GM18907 (cell line): Measurements from ENCODE around the gene ZDHHC14.

Experiments used
- ATAC-seq: cut with Tn5 transposase; IDR thresholded peaks from one replicate; pipeline ENCODE4 v1.9.1; 2021; ENCODE audit warnings: mild to moderate bottlenecking, moderate library complexity; ENCODE audit not compliant: unreplicated experiment

ZDHHC14 gene

GRCh38 chr6:157513619-157514485, 132.9 kb downstream of the ZDHHC14 start:
- no peak for ATAC-seq

- no peak for ATAC-seq
Observed at GRCh38 chr6:157514659-157515496, 133.9 kb downstream of the ZDHHC14 start.

GRCh38 chr6:157516319-157517026, 135.5 kb downstream of the ZDHHC14 start:
- peak; percentile 71 for ATAC-seq

- no peak for ATAC-seq
Observed at GRCh38 chr6:157517601-157518359, 136.8 kb downstream of the ZDHHC14 start.

DNA sequence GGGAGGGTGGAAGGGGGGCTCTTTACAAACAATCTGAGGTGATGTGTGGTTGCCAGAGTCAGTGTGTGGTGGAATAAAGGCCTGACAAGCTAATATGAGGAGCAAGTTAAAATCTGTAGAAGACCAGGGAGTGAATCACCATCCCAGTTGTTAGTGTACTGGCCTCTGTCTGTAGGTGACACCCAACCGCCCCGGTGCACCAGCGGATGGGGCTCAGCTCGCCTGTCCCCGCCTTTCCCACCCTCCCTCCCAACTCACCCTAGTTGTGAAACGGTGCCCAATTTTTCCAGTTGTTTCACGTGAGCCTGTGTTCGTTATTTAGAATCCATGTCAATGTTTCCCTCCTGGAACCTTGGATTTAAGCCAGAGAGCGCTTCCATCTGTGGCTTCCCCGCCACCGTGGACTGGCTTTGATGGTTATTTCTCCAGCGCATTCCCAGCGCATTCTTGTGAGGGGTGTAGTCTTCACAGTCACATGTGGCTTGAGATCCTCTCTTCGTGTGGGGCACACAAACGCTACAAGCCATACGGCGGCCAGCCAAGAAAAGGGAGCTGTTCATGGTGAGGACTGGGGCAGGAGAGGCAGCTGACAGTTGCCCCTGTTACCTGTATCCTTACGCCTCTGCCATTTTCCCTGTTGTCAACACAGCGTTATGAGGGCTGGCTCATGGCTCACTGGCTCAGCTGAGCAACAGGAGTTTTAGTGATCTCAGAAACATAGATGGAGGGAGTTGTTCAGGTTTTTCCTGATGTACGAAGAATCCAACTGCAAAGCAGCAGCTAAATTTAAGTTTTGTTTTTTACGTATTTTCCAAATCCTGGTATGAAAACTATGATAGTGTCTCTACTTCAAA, 137.6 kb downstream of the ZDHHC14 start:
- ATAC-seq, result no peak

DNA sequence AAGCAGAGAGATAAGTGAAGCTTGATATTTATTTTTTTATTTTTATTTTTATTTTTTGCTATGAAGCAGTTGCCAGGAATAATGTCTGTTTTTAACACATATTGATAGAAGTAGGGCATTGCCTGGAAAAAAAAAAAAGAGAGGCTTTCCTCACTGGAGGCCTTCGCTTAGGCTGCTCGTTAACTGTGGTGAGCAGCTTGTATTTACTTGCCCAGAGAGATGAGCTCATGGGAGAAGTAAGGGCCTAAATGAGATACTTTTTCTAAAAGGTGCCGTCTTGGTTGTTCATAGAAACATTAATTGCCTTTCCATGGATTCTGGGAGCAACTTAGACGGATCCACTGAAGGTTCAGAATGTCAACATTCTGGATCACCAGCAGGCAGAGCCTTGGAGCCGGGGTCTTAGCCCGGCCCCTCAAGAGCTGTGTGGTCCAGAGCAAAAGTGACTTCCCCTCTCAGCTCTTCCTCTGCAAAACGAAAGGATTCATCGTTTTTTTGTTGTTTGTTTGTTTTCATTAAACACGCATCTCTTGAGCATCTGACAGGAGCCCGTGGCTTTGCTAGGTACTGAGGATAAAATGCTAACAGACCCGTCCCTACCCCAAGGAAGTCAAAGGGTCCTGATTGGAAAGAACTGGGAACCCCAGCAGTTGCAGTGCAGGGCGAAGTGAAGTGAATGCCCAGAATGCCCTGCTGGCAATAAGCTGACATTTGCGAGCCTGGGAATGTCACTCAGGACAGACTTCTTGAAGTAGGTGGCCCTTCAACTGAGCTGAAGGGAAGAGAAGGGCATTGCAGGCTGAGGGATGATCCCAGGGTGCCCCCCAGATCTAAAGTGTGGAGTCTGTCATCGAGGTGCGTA, 138.5 kb downstream of the ZDHHC14 start:
- ATAC-seq, result no peak

GRCh38 chr6:157520117-157520406, 139.1 kb downstream of the ZDHHC14 start:
- no peak for ATAC-seq

DNA sequence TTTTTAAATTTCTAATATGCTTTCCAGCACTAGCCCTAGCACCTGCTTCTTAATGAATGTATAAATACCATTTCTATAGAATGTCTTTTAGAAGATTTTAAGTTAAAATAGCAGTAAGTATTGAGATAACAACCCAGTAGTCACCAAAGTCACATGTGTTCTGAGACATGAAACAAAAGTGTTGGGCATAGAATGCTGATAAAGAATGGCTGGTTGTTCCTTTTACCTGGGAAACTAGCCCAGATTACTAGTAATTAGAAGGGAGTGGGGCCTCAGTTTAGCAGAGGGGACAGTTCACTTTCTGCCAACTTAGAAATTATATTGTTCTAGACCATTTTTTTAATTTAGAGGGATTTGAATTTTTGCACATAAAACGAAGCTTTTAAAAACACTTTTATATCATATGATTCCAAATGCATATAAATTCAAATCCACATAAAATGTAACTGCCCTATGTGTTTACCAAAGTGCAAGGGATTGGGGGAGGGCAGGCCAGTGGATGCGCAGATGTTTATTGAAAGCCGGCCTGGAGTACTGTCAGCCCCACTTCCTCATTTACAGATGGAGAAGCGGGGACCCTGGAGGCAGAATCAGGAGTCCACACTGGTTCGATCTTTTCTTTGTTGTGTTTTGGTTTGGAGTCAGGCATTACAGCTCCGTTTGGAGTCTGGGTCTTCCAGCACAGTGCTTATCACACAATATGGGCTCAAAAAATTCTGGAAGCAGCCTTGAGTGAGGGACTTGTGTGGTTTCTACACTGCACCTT, 139.8 kb downstream of the ZDHHC14 start:
- no peak for ATAC-seq

- no peak for ATAC-seq
Observed at GRCh38 chr6:157521362-157522335, 140.7 kb downstream of the ZDHHC14 start.

DNA sequence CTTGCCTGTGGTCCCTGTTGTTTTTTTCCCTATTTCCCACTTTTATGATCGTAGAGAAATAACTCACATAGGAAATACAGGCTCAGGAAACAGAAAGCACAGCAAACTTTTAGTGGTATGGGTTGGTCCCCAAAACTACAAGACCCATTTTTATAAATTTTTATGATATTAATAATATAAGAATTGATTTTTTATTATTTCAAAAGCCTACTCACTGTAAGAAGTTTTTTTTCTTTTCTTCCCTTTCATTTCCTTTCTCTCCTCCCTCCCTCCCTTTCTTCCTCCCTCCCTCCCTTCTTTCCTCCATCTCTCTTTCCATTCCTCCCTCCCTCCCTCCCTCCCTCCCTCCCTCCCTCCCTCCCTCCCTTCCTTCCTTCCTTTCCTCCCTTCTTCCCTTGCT, 141.5 kb downstream of the ZDHHC14 start:
- no peak for ATAC-seq

DNA sequence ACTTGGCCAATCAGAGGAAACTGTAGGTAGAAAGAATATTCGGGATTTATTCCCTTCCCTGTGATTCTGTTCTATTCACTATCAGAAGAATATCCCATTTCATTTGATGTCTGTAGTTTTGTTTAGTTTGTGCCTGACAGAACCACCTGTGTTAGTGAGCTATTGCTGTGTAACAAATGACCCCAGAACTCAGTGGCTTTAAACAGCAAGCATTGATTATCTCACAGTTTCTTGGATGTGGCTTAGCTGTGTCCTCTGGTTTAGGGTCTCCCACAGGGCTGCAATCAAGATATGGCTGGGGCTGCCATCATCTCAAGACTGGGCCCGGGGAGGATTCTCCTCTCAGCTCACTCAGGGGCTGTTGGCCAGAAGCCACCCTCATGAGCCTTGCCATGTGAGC, 143.7 kb downstream of the ZDHHC14 start:
- ATAC-seq, result no peak

DNA sequence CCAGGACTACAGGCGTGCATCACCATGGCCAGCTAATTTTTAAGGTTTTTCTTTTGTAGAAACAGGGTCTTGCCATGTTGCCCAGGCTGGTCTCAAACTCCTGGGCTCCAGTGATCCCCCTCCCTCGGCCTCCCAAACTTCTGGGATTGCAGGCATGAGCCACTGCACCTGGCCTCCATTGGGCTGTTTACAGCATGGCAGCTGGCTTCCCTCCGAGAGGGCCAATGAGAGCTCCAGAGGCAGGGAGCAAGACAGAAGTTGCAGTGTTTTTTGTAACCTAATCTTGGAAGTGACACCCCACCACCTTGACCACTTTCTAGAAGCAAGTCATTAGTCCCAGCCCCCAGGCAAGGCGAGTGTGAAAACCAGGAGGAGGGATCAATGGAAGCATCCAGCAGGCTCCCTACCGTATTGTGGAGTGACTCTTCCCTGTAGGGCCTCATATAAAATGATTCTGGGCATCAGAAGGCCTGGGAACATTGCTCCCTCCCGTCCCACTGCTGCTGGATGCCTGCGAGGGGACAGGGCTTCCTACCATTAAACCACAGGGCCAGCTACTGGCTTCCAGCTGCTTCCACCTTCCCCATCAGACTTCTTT, 144.4 kb downstream of the ZDHHC14 start:
- ATAC-seq, result no peak

DNA sequence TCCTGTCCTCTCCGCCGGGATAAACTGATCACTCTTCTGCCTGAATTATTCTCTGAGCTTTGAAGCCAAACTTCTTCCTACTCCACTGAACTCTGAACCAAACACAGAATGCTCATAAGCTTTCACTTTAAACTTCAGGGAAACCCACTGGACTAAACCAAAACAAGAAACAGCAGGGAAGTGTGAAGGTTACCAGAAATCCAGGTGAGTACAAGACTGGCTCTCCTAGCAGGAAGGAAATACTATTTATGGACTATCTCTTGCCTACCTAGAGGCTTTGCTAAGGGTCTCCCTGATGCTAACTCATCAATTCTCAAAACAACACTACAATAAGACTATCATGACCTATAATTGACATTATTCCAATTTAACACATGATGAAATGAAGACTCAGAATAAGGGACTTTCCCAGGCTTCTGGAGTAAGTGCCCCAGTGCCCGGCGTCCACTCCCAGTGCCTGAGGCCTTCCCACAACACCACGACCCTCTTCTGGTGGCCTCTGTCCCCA, 145.0 kb downstream of the ZDHHC14 start:
- ATAC-seq, result no peak

DNA sequence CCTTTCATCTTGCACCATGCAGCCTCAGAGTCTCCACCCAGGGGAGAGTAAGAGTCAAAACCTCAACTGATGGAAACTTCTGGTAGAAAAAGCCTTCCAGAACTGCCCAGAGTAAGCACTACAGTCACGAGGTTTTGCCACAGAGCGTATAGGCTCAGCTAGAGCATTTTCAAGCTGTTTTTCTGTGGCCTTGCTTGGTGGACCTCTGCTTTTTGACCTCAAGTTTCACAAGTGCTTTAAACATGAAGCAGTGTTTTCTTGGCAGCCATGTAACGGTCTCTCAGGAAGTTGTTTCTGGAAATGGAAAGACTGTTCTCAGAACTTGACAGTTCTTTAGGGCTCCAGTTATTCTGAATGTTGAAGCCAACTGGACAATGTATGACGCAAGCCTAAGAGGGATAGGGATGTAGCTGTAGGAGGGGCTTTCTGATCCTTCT, 146.5 kb downstream of the ZDHHC14 start:
- peak; percentile 91 for ATAC-seq

DNA sequence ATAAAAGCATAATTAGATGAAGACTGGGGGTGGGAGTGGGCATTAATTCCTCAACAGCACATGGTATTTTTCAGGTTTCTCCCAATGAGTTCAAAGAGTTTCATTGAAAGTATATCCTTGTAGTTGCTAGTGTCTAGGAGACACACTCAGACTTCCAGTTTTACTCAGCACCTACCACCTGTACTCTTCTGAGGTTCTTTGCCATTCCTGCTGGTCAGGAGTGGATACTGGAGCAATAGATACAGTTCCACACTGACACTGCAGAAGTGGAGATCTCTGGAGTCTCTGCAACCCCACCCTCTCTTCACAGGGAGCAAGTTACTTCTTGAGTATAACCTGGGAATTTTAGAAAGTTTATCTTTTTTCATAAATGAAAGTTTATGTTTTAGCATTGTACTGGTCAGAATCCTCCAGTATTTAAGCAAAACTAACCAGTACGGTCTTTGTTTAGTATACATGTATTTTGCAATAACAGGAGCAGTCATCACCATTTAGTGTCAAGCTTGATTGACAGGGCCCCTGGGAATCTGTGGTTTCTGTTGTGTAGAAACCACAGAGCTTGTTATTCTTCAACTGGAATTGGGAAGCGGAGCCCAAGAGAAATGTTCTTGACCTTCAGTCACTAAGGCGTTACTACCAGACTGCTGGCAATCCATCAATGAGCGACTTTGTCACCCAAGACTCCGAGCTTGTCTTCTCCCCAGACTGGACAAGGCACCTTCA, 148.1 kb downstream of the ZDHHC14 start:
- ATAC-seq, result no peak

GRCh38 chr6:157529654-157530039, 148.7 kb downstream of the ZDHHC14 start:
- no peak for ATAC-seq
